HG02885 (cell line): ENCODE data around the gene EXOSC1.
A peak's percentile ranks its signal among the peaks of the same experiment; 100 is the strongest.
"Not testable (repeated sequence)": the region's sequence is repeated elsewhere in the genome, so short reads cannot be mapped to it uniquely, and the experiment has no call there.

Experiments used
- ATAC-seq: cut with Tn5 transposase; IDR thresholded peaks from one replicate; pipeline ENCODE4 v1.9.1; 2021; ENCODE audit warnings: mild to moderate bottlenecking; ENCODE audit not compliant: unreplicated experiment, poor library complexity

The EXOSC1 gene

GRCh38 chr10:97416565-97416964 is 29.2 kb downstream of the EXOSC1 start:
- no peak for ATAC-seq

DNA sequence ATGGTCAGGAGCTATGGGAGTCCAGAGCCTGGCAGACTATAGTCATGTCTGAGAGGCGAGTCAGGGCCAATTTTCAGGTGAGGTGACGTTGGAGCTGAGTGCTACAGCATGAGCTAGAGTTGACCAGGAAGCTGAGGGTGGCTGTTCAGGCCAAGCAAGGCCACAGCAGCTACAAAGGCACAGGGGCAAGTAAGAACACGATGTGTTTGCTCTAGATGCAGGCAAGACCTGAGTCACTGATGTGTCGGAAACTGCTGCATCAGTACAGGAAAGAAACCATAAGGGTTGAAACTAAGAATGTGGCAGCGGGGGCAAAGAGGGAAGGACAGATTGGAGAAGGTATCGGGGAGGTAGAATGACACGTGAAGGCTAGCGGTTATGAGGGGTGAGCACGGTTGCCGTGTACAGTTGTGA is 32.9 kb downstream of the EXOSC1 start:
- ATAC-seq = no peak

GRCh38 chr10:97411406-97411805 is 34.4 kb downstream of the EXOSC1 start:
- no peak for ATAC-seq

DNA sequence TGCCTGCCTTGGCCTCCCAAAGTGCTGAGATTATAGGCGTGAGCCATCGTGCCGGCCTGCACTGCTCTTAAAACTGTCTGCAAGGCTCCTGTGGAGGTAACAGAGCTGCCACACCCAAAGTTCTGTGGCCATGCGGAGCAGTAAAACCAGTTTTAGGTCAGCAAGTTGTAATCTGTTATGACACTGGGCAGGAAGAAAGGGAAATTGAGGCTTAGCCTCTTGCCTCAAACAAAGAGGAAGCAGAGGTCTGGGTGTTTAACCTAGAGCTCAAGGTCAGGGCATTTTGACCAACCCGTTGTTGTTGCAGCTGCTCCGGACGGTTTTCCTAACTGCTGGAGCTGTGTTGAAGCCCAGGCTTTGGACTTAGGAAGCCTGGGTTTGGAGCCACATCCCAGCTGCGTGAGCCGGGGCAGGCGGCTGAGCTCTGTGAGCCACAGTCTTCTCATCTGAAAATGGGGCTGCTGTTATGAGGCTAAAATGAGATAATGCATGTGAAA is 37.3 kb downstream of the EXOSC1 start:
- ATAC-seq = no peak

DNA sequence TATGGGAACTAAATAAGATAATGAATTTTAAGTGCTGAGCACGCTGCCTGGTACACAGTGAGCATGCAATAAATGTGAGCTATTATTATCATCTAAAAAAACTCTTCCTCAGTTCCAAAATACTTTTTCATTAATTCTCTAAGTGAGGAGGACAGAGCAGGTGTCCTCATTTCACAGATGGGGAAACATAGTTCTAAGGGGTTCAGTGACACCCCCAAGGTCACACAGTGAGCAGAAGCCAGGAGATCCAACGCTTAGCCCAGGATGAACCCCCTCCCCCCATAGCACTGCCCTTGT is 37.9 kb downstream of the EXOSC1 start:
- ATAC-seq = no peak

GRCh38 chr10:97407211-97407951 is 38.4 kb downstream of the EXOSC1 start:
- peak; percentile 93 for ATAC-seq

- not testable (repeated sequence) for ATAC-seq
Observed at GRCh38 chr10:97406483-97406882, 39.3 kb downstream of the EXOSC1 start.

DNA sequence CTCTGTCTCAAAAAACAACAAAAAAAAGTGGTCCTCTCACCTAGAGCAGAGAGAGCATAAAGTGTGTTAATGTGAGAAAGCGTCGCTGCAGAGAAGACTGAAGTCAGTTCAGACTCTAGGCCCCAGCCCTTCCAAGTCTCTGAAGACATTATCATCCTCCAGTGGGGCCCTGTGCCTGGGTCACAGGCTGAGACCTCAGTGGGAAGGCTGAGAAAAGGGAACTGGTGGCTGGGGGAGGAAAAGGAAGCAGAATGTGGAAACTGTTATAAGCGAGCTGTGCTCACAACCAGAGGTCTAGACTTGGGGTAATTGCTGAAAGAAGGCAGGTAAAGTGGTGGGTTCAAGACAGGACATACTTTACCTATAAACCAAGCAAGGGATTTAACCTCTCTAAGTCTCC is 39.7 kb downstream of the EXOSC1 start:
- no peak for ATAC-seq

GRCh38 chr10:97404044-97404443 is 41.8 kb downstream of the EXOSC1 start:
- ATAC-seq = no peak

DNA sequence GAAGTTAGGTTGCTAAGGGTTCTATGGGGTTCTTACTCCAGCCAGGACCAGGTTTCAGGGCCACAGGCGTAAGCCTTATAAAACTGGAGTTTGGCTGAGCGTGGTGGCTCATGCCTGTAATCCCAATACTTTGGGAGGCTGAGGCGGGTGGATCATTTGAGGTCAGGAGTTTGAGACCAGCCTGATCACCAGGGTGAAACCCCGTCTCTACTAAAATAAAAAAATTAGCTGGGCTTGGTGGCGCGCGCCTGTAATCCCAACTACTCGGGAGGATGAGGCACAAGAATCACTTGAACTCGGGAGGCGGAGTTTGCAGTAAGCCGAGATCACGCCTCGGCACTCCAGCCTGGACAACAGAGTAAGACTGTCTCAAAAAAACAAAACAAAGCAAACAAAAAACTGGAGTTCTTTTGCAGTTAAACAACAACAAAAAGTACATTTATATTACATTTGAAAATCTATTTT is 44.3 kb downstream of the EXOSC1 start:
- ATAC-seq = no peak

DNA sequence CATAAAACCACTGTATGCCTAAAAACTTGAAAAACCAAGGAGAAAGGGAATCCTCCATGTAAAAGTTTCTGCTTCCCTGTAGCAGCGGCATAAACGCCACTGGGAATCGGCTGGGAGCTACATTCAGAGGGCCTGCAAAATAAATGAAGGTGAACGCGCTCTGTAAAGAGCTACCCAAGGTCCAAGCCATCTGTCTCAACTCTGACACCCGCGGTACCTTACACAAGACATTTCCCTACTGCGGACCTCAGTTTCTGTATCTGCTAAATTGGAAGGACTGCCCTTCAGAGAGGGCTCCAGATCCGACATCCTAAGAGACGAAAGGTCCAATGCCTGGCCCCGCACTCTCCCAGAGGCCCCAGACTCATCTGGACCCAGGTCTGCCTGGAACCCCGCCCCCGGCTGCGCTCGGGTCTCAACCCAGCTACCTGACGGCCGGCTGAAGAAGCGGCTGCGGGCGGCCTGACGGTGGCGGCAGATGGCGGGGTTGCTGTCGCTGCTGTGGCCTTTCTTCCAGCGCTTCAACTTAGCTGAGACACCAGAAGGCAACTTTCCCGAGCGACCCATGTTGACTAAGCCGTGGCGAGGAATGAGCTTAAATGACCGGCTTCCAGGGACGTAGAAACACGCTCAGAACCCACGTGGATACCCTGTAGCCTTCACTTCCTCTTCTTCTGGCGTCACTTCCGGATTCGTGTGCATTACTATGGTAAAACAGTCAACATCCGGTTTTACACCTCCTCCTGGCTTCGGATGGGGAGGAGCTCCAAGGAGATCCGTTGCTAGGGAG is 44.9 kb downstream of the EXOSC1 start, which contains the start of gene RRP12:
Gene RRP12 (minus strand): TSS at position 676 of the 790 bp plus-strand sequence. CDS start 109 bp downstream, at position 567.
- ATAC-seq = peak; percentile 95

GRCh38 chr10:97399843-97400545 is 45.8 kb downstream of the EXOSC1 start:
- peak; percentile 44 for ATAC-seq

GRCh38 chr10:97396056-97396455 is 49.8 kb downstream of the EXOSC1 start:
- ATAC-seq = no peak

DNA sequence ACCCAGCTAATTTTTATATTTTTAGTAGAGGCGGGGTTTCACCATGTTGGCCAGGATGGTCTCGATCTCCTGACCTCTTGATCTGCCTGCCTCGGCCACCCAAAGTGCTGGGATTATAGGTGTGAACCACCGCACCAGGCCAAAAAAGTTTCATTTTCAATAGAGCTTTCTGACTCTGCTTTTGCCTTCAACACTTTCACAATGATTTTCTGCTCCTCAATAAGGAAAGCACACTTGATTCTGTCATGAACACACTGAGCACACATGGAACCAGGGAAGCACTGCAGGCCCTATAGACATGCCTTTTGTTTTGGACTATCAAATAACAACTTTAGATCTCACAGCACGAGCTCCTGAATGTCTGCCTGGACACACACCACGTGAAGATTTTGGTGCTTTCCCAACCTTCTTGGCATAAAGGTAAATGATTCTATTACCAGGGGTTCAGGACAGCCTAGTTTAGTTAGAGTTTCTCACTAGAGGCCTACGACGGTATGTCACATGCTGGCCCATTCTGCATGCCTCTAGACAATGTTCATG is 52.7 kb downstream of the EXOSC1 start:
- no peak for ATAC-seq

DNA sequence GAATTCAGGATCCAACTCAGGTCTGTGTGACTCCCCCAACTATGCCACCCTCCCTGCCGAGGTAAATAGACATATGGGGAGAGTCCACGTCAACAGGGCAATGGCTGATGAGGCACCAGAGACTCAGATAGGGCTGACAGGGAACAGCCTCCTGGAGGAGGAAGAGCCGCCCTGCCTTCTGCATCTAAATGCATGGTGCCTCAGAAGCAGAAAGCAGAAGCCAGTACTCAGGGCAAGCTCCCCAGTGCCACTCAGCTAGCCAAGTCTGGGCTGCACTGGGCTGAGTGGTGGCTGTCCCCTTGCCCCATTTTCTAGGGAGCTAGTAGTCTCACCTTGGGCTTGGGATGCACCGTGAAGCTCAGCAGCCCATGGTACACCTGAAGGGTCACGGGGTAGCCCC is 55.7 kb downstream of the EXOSC1 start:
- ATAC-seq = no peak

- no peak for ATAC-seq
Observed at GRCh38 chr10:97388152-97388551, 57.7 kb downstream of the EXOSC1 start.
